ENCODE data around the gene ZNF132.
A peak's percentile ranks its signal among the peaks of the same experiment; 100 is the strongest.

Gene ZNF132

GRCh38 chr19:58466760-58467589, 27.0 kb upstream of the ZNF132 start, which contains the start of gene ZNF324 (continued):
- TF ChIP-seq ZNF513 (tag by site-specific recombination; IDR thresholded peaks at IDR 0.05), result no peak
- no peak for TF ChIP-seq ZSCAN5A (tag by site-specific recombination; IDR thresholded peaks at IDR 0.05)
- no peak for TF ChIP-seq SCRT1 (tag by site-specific recombination; IDR thresholded peaks at IDR 0.05; ENCODE audit: borderline replicate concordance)
- TF ChIP-seq ZNF223 (tag by site-specific recombination; IDR thresholded peaks at IDR 0.05), result no peak
- TF ChIP-seq ZNF354C (tag by site-specific recombination; IDR thresholded peaks at IDR 0.05; ENCODE audit: borderline replicate concordance, low read depth), result no peak
- no peak for TF ChIP-seq SETDB1 (IDR thresholded peaks at IDR 0.05; ENCODE audit: insufficient read length, low read length)
- no peak for TF ChIP-seq ZNF707 (tag by site-specific recombination; IDR thresholded peaks at IDR 0.05)
- no peak for TF ChIP-seq ZNF560 (tag by site-specific recombination; IDR thresholded peaks at IDR 0.05; ENCODE audit: borderline replicate concordance)
- no peak for TF ChIP-seq ZNF18 (tag by site-specific recombination; IDR thresholded peaks at IDR 0.05)
- TF ChIP-seq BCL6B (tag by site-specific recombination; IDR thresholded peaks at IDR 0.05), result no peak
- no peak for TF ChIP-seq ZNF473 (tag by site-specific recombination; IDR thresholded peaks at IDR 0.05)
- no peak for TF ChIP-seq ZBTB44 (tag by site-specific recombination; IDR thresholded peaks at IDR 0.05)
- TF ChIP-seq GLIS1 (tag by site-specific recombination; IDR thresholded peaks at IDR 0.05), result peak; percentile 89
- no peak for TF ChIP-seq ZNF280C (tag by site-specific recombination; IDR thresholded peaks at IDR 0.05)
- TF ChIP-seq ZNF398 (tag by site-specific recombination; IDR thresholded peaks at IDR 0.05), result peak; percentile 51; the same call in 1 of the 2 replicates
- no peak for TF ChIP-seq ZNF391 (tag by site-specific recombination; IDR thresholded peaks at IDR 0.05; ENCODE audit: borderline replicate concordance, low read depth)
- 0 out of 2 replicates have a peak, but pooled peaks have one; percentile 37 for TF ChIP-seq ZNF837 (tag by site-specific recombination; IDR thresholded peaks at IDR 0.05)
- no peak for TF ChIP-seq ZNF266 (tag by site-specific recombination; IDR thresholded peaks at IDR 0.05; ENCODE audit: low read depth)
- TF ChIP-seq ZNF280D (tag by site-specific recombination; IDR thresholded peaks at IDR 0.05), result no peak
- 0 out of 2 replicates have a peak, but pooled peaks have one; percentile 14 for TF ChIP-seq ZNF24 (tag by site-specific recombination; IDR thresholded peaks at IDR 0.05)
- no peak for TF ChIP-seq SALL2 (tag by site-specific recombination; IDR thresholded peaks at IDR 0.05; ENCODE audit: borderline replicate concordance)
- TF ChIP-seq TCF7L2 (IDR thresholded peaks at IDR 0.05; ENCODE audit: borderline replicate concordance, low read depth, low read length), result no peak
